Stimulated activated CD8-positive, alpha-beta memory T cell treated with anti-CD3 and anti-CD28 coated beads, Interleukin-15, amount 100 ng/mL, for 24 hours (primary cell): ENCODE results near the gene TRAPPC6A.
"Not testable (repeated sequence)": the region's sequence is repeated elsewhere in the genome, so short reads cannot be mapped to it uniquely, and the experiment has no call there.

Experiments
- DNase-seq: peaks from one replicate; pipeline ENCODE4 v3.0.0-alpha.2; 2020; ENCODE audit warnings: low read depth

TRAPPC6A gene

GRCh38 chr19:45130236-45130635 lies 47.8 kb downstream of the TRAPPC6A start:
- no peak for DNase-seq

GRCh38 chr19:45128806-45129205 lies 49.2 kb downstream of the TRAPPC6A start:
- no peak for DNase-seq

GRCh38 chr19:45128146-45128545 lies 49.9 kb downstream of the TRAPPC6A start:
- no peak for DNase-seq

- DNase-seq, result no peak
These were observed 51.4 kb downstream of the TRAPPC6A start for GRCh38 chr19:45126654-45127053.

GRCh38 chr19:45125975-45126493 lies 52.0 kb downstream of the TRAPPC6A start:
- peak; percentile 21 for DNase-seq

GRCh38 chr19:45125360-45125759 lies 52.7 kb downstream of the TRAPPC6A start:
- DNase-seq, result no peak

- no peak for DNase-seq
These were observed 54.0 kb downstream of the TRAPPC6A start for GRCh38 chr19:45124021-45124420.

- DNase-seq, result no peak
These were observed 54.6 kb downstream of the TRAPPC6A start for GRCh38 chr19:45123440-45123850.

GRCh38 chr19:45122832-45123231 lies 55.2 kb downstream of the TRAPPC6A start:
- no peak for DNase-seq

- DNase-seq, result no peak
These were observed 56.2 kb downstream of the TRAPPC6A start for GRCh38 chr19:45121827-45122345.

GRCh38 chr19:45119582-45119981 lies 58.5 kb downstream of the TRAPPC6A start:
- DNase-seq, result no peak

GRCh38 chr19:45118591-45119355 lies 59.3 kb downstream of the TRAPPC6A start:
- not testable (repeated sequence) for DNase-seq

- DNase-seq, result no peak
These were observed 59.9 kb downstream of the TRAPPC6A start for GRCh38 chr19:45118106-45118505.

- DNase-seq, result no peak
These were observed 60.4 kb downstream of the TRAPPC6A start for GRCh38 chr19:45117671-45118070.

GRCh38 chr19:45117167-45117594 lies 60.9 kb downstream of the TRAPPC6A start:
- no peak for DNase-seq

GRCh38 chr19:45115809-45116615 lies 62.0 kb downstream of the TRAPPC6A start:
- no peak for DNase-seq

- DNase-seq, result no peak
These were observed 63.9 kb downstream of the TRAPPC6A start for GRCh38 chr19:45114116-45114515.

GRCh38 chr19:45113628-45114027 lies 64.4 kb downstream of the TRAPPC6A start:
- no peak for DNase-seq
